ENCODE data around the gene OR8U1.
"Not testable (repeated sequence)": the region's sequence is repeated elsewhere in the genome, so short reads cannot be mapped to it uniquely, and the experiment has no call there.

The OR8U1 gene

DNA sequence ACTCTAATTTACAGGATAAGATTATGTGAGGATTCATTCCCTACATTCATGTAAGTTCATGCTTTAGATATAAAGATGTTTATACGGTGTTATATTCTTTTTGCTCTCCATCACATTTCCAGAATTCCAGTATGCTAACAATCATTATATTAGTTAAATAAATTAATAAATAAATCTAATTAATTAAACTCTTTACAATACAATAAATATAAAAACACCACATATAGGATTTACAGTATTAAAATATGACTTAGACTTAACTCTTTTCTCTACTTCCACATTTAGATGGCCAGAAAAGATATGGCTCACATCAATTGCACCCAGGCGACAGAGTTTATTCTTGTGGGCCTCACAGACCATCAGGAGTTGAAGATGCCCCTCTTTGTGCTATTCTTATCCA lies at the start of gene OR8U1:
Gene OR8U1 (plus strand): TSS at position 301 of the 400 bp plus-strand sequence. CDS start 0 bp downstream, at position 301.
- TF ChIP-seq POLR2A (IDR thresholded peaks at IDR 0.05; ENCODE audit: low read depth, low read length), result no peak
- no peak for FAIRE-seq
- no peak for DNase-seq (ENCODE audit: insufficient read length, low spot score)

- TF ChIP-seq POLR2A (IDR thresholded peaks at IDR 0.05; ENCODE audit: low read depth, low read length), result no peak
- no peak for DNase-seq (ENCODE audit: insufficient read length, low spot score)
- no peak for FAIRE-seq
Observed at GRCh38 chr11:56331861-56332491, 43.4 kb upstream of the OR8U1 start.

GRCh38 chr11:56333156-56333555 lies 42.3 kb upstream of the OR8U1 start:
- DNase-seq (ENCODE audit: insufficient read length, low spot score), result no peak
- no peak for FAIRE-seq
- TF ChIP-seq POLR2A (IDR thresholded peaks at IDR 0.05; ENCODE audit: low read depth, low read length), result no peak

- no peak for TF ChIP-seq POLR2A (IDR thresholded peaks at IDR 0.05; ENCODE audit: low read depth, low read length)
- no peak for FAIRE-seq
- no peak for DNase-seq (ENCODE audit: insufficient read length, low spot score)
Observed at GRCh38 chr11:56340289-56340688, 35.1 kb upstream of the OR8U1 start.

- TF ChIP-seq POLR2A (IDR thresholded peaks at IDR 0.05; ENCODE audit: low read depth, low read length), result no peak
- DNase-seq (ENCODE audit: insufficient read length, low spot score) (no peak), FAIRE-seq (no peak)
Observed at GRCh38 chr11:56345739-56346138, 29.7 kb upstream of the OR8U1 start, which contains the start of gene OR8K1. Gene OR8K1, plus strand, starts transcription at chr11:56346039. Its CDS starts 0 bp downstream, at chr11:56346039.

GRCh38 chr11:56353991-56354390 lies 21.4 kb upstream of the OR8U1 start, which contains the start of gene OR8J1:
Gene OR8J1, plus strand, starts transcription at chr11:56354291. Its CDS starts 5,956 bp downstream, at chr11:56360247.
- FAIRE-seq (no peak), DNase-seq (ENCODE audit: insufficient read length, low spot score) (no peak)
- no peak for TF ChIP-seq POLR2A (IDR thresholded peaks at IDR 0.05; ENCODE audit: low read depth, low read length)

DNA sequence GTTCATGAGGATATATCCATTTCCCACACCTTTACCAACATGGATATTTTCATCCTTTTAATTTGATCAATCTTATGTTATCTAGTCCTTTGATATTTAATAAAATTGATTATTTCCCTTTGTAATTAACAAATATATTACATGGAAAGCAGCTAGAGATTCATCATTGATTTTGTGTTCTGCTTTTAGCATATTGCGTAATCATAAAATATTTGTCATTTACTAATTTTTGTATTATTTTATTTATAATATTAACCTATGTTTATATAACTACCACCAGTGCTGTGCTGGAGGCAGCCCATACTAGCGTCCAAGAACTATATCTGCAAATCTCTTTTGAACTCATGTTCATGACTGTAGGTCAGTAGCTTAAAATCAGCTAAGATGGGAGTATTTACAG lies 4.7 kb downstream of the OR8U1 start:
- no peak for DNase-seq (ENCODE audit: insufficient read length, low spot score)
- no peak for TF ChIP-seq POLR2A (IDR thresholded peaks at IDR 0.05; ENCODE audit: low read depth, low read length)
- FAIRE-seq, result no peak

GRCh38 chr11:56394381-56394780 lies 19.0 kb downstream of the OR8U1 start:
- DNase-seq (ENCODE audit: insufficient read length, low spot score), result no peak
- no peak for FAIRE-seq
- no peak for TF ChIP-seq POLR2A (IDR thresholded peaks at IDR 0.05; ENCODE audit: low read depth, low read length)

GRCh38 chr11:56396047-56396446 lies 20.6 kb downstream of the OR8U1 start:
- TF ChIP-seq POLR2A (IDR thresholded peaks at IDR 0.05; ENCODE audit: low read depth, low read length), result no peak
- DNase-seq (ENCODE audit: insufficient read length, low spot score) (no peak), FAIRE-seq (no peak)

DNA sequence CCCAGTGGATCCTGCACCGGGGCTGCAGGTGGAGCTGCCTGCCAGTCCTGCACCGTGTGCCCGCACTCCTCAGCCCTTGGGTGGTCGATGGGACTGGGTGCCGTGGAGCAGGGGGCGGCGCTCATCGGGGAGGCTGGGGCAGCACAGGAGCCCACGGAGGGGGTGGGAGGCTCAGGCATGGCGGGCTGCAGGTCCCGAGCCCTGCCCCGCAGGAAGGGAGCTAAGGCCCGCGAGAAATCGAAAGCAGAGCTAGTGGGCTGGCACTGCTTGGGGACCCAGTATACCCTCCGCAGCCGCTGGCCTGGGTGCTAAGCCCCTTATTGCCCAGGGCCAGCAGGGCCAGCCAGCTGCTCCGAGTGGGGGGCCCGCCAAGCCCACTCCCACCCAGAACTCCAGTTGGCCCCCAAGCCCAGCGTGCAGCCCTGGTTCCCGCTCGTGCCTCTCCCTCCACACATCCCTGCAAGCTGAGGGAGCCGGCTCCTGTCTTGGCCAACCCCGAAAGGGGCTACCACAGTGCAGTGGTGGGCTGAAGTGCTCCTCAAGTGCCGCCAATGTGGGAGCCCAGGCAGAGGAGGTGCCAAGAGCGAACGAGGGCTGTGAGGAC lies 26.5 kb downstream of the OR8U1 start:
- FAIRE-seq; DNase-seq (ENCODE audit: insufficient read length, low spot score): not testable (repeated sequence)

DNA sequence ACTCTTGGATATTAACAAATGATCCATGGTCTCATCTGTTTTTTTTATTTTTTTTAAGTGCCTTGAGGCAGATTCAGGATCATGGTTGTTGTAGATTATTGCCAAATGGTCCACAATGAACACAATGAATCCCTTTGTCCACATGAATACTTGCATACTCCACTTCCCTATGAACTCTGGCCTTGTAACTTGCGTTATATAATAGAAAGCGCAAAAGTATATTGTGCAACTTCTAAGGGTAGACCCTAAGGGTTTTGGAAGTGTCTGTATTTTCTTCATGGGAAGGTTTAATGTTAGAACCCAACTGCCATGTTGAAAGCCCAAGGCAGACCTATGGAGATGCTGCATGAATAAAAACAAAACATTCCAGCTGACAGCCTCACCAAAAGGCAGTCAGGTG lies 29.0 kb downstream of the OR8U1 start:
- FAIRE-seq (no peak), DNase-seq (ENCODE audit: insufficient read length, low spot score) (no peak)
- no peak for TF ChIP-seq POLR2A (IDR thresholded peaks at IDR 0.05; ENCODE audit: low read depth, low read length)

DNA sequence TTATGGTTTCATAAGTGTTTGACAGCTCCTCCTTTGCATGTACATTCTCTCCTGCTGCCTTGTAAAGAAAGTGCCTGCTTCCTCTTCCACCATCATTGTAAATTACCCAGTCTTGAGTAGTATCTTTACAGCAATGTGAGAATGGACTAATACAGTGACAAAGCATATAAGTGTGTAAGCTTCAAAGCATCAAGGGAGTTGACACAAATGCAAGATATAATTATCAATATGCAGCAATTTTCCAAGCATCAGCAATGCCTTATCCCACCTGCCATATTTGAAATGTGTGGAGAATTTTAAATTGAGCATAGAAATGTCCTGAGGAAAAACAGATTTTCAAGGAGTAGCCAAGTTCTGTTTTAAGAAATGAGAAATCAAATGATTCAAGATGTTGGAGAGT lies 35.4 kb downstream of the OR8U1 start:
- FAIRE-seq (no peak), DNase-seq (ENCODE audit: insufficient read length, low spot score) (no peak)
- TF ChIP-seq POLR2A (IDR thresholded peaks at IDR 0.05; ENCODE audit: low read depth, low read length), result no peak

DNA sequence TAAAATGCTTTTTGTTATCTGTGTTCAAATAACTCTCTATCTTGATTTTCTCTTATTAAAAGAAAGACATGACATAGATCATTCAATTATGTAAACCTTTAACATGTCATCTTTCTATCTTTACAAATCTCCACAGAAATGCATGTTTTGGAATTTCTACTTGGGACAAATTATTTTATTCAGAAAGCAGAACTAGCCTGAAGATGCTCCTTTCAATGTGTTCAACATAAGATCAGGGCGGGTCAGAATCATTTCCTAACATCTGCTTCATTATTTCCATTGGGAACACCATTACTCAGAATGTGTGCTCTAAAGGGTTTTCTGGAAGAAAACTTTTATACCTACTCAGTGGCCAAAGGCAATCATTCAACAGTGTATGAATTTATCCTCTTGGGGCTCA lies 37.0 kb downstream of the OR8U1 start, which contains the start of gene OR5AL1:
Gene OR5AL1 (plus strand): TSS at position 301 of the 400 bp plus-strand sequence.
- no peak for FAIRE-seq

More for the DNA sequence above, 37.0 kb downstream of the OR8U1 start, which contains the start of gene OR5AL1:
- DNase-seq (ENCODE audit: insufficient read length, low spot score), result no peak
- no peak for TF ChIP-seq POLR2A (IDR thresholded peaks at IDR 0.05; ENCODE audit: low read depth, low read length)

All from H54 (cell line).